ENCODE measurements around the gene C12orf56. TPM values are rescaled to one million over a fixed set of nuclear protein-coding genes. Genes with fewer than 3 reads are reported as not detected.
"Not testable (repeated sequence)": the region's sequence is repeated elsewhere in the genome, so short reads cannot be mapped to it uniquely, and the experiment has no call there.

The C12orf56 gene
- total RNA-seq, 1 donor, result 0.86 TPM

GRCh38 chr12:64352181-64352580 is 38.4 kb downstream of the C12orf56 start:
- no peak for DNase-seq (ENCODE audit: low read depth)
- no peak overlapping the region for H3K4me3 ChIP-seq (ENCODE audit: low read depth, low read length)
- TF ChIP-seq CTCF (IDR thresholded peaks at IDR 0.05; ENCODE audit: insufficient read depth, low read depth, low read length), result peak; percentile 17

DNA sequence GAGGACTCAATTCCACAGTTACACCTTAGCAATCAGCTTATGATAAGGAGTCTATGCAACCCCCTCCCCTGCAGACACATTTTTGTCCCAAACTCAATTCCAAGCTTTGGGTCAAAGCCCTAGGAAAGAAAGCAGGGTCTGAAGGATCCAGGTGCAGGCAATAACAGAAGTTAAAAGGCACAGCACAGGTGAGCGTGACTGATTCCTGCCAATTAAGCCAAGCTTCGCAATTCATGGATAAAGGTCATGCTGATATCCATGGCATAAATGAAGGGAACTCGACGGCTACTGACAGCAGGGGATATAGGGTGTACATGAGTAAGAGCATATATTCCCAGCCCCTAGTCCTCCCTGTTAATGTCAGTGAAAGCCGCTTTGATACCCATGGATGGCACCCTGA is 39.3 kb downstream of the C12orf56 start:
- DNase-seq (ENCODE audit: low read depth), result no peak
- H3K4me3 ChIP-seq (ENCODE audit: low read depth, low read length), result no peak overlapping the region
- no peak for TF ChIP-seq CTCF (IDR thresholded peaks at IDR 0.05; ENCODE audit: insufficient read depth, low read depth, low read length)

- TF ChIP-seq CTCF (IDR thresholded peaks at IDR 0.05; ENCODE audit: insufficient read depth, low read depth, low read length), result no peak
- no peak overlapping the region for H3K4me3 ChIP-seq (ENCODE audit: low read depth, low read length)
- no peak for DNase-seq (ENCODE audit: low read depth)
Measured at GRCh38 chr12:64347630-64348029, 42.9 kb downstream of the C12orf56 start.

DNA sequence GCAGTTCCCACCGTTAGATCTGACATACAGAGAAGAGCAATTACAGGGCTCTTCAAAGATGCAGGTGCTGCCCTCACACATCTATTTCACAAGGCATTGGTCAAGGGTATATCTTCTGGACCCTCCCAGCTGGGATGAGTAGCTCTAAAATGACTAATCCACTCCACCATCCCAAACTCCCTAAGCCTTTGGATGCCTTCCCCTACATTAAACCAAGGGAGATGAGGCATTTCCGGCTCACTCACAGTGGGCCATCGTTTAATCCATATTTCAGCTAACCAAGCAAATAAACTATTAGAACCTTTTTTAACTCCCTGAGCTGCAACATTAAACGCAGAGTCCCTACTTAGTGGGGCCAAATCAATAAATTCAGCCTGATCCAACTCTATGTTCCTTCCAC is 45.9 kb downstream of the C12orf56 start:
- not testable (repeated sequence) for H3K4me3 ChIP-seq (ENCODE audit: low read depth, low read length); DNase-seq (ENCODE audit: low read depth)

DNA sequence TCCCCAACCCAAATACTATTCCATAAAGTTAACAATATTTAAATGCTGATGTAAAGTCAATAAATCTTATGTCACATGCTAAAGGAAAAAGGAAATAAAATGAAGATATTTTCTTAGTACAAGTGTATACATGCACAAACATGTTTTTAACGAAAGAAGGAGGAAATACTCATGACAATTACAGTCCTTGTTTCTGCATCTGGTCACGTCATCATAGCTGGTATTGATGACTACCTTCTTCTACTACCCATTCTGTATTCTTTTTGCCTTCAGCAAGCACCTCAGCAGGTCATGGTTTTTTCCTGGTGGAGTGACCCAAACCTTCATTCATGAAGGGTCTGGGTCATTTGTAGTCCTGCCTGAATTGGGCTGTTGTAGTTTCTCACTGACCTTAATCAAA is 50.0 kb downstream of the C12orf56 start:
- not testable (repeated sequence) for DNase-seq (ENCODE audit: low read depth); H3K4me3 ChIP-seq (ENCODE audit: low read depth, low read length)

DNA sequence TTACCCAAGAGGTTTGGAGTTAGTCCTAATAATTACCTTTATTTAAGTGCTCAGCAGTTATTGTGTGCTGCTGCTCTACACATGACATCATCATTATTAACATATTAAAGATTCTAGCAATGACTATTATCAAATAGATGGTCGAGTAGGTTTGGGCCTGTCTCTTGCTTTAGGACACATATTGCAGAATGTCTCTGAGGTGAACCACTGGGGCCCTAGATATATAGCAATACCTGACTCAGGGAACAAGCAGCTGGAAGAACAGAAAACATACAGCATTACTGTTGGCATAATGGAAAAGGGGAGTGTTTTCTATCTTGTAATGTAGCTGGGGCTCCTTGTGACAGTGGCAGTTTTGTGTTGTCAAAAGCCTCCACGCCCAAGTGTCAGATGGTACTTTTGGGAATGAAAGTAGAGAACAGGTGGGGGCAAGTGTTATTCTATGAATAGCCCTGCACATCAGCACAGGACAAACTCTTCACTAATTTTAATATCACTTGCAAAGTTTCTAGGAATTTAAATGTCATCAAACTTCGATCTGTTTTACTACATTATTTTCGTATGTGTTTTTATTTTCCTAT is 54.6 kb downstream of the C12orf56 start:
- DNase-seq (ENCODE audit: low read depth), result no peak
- H3K4me3 ChIP-seq (ENCODE audit: low read depth, low read length), result no peak overlapping the region
- no peak for TF ChIP-seq CTCF (IDR thresholded peaks at IDR 0.05; ENCODE audit: insufficient read depth, low read depth, low read length)

GRCh38 chr12:64332938-64333337 is 57.6 kb downstream of the C12orf56 start:
- TF ChIP-seq CTCF (IDR thresholded peaks at IDR 0.05; ENCODE audit: insufficient read depth, low read depth, low read length), result no peak
- no peak overlapping the region for H3K4me3 ChIP-seq (ENCODE audit: low read depth, low read length)
- DNase-seq (ENCODE audit: low read depth), result no peak

DNA sequence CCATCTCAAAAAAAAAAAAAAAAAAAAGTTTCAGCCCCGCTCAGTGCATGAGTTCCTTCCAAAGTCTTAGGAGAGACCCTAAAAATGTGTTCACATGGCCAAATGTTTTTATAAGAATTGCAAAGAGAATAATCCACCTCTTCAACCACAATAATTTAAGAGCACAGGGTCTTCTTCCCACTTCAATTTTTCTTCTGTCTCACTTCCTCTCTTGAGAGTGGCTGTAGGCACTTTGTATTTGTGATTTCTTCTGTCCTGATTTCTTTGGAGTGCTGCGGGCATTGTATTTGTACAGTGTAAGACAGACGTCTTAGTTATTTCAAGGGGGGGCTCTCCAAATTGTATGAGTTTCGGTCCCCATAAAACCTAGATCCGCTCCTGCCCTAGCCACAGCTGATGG is 58.3 kb downstream of the C12orf56 start:
- no peak for TF ChIP-seq CTCF (IDR thresholded peaks at IDR 0.05; ENCODE audit: insufficient read depth, low read depth, low read length)
- no peak overlapping the region for H3K4me3 ChIP-seq (ENCODE audit: low read depth, low read length)
- DNase-seq (ENCODE audit: low read depth), result no peak

GRCh38 chr12:64329031-64329710 is 61.4 kb downstream of the C12orf56 start:
- not testable (repeated sequence) for H3K4me3 ChIP-seq (ENCODE audit: low read depth, low read length); DNase-seq (ENCODE audit: low read depth)
